Left ventricle myocardium inferior (tissue), 1 donor: ENCODE results near the gene ATOH8. TPM values are rescaled to one million over a fixed set of nuclear protein-coding genes. Genes with fewer than 3 reads are reported as not detected.

Experiments
- DNase-seq: peaks from one replicate; pipeline ENCODE4 v3.0.0-alpha.2; 2020
- H3K27ac ChIP-seq: fragments of 200-600 bp; replicated peaks from 2 replicates; pipeline ENCODE4 v1.8.0; 2021
- H3K27me3 ChIP-seq: fragments of 200-600 bp; 2 replicates; pipeline ENCODE4 v1.8.0; 2021; ENCODE audit warnings: low read depth
- H3K36me3 ChIP-seq: fragments of 200-600 bp; 2 replicates; pipeline ENCODE4 v1.8.0; 2021
- H3K4me1 ChIP-seq: fragments of 200-600 bp; 2 replicates; pipeline ENCODE4 v1.8.0; 2021
- H3K4me3 ChIP-seq: fragments of 200-600 bp; 2 replicates; pipeline ENCODE4 v1.8.0; 2021; ENCODE audit warnings: mild to moderate bottlenecking, moderate library complexity
- H3K9me3 ChIP-seq: fragments of 200-600 bp; replicated peaks from 2 replicates; pipeline ENCODE4 v1.8.0; 2021
- CTCF ChIP-seq: fragments of 200-600 bp; IDR thresholded peaks from 2 replicates; pipeline ENCODE4 v1.8.0; 2021; ENCODE audit warnings: antibody characterized with exemption, mild to moderate bottlenecking, borderline replicate concordance
- intact Hi-C: fragments of 100-400 bp; cut with micrococcal nuclease; formaldehyde crosslinking; loops from one replicate; pipeline ENCODE4 v1.11.0; 2022
- total RNA-seq: library from RNA; stranded (reverse); fragmentation: NEBNext Ultra II Directional; extraction: Animal tissue kit (Norgen Biotek cat#: 25700); gene quantifications from one replicate; pipeline ENCODE4 v1.2.1, GENCODE V29; 2021
- donor health status: DM: no; HTN: yes; CAD: no; lungs with severe emphysema.

The ATOH8 gene
- total RNA-seq, 1 donor from 2014 or later: 23.3 TPM

- intact Hi-C loops: no loop called here
- Histone ChIP-seq H3K36me3 (no peaks in the 10 kb centered on the region), H3K9me3 (no peaks in the 10 kb centered on the region), H3K27me3 (no peaks in the 10 kb centered on the region), H3K27ac (no peak overlapping the region), H3K4me3 (no peak overlapping the region), H3K4me1 (peaks cover 56% of the 10 kb centered on the region)
- DNase-seq: no peak
- no peak for TF ChIP-seq CTCF
Observed at GRCh38 chr2:85730686-85731230, 23.0 kb upstream of the ATOH8 start.

- DNase-seq: no peak
- intact Hi-C loops: no loop called here
Observed at GRCh38 chr2:85731606-85732005, 22.2 kb upstream of the ATOH8 start.

GRCh38 chr2:85732467-85733120 lies 21.2 kb upstream of the ATOH8 start:
- peaks cover 61% of the 10 kb centered on the region for H3K4me1 ChIP-seq

More at GRCh38 chr2:85731606-85732005, 22.2 kb upstream of the ATOH8 start:
- no peak overlapping the region for H3K27ac ChIP-seq
- H3K36me3 ChIP-seq: no peaks in the 10 kb centered on the region
- TF ChIP-seq CTCF: no peak
- H3K4me3 ChIP-seq: no peak overlapping the region
- peaks cover 59% of the 10 kb centered on the region for H3K4me1 ChIP-seq
- H3K27me3 ChIP-seq: no peaks in the 10 kb centered on the region
- H3K9me3 ChIP-seq: no peaks in the 10 kb centered on the region

GRCh38 chr2:85733121-85733960 lies 20.4 kb upstream of the ATOH8 start:
- Histone ChIP-seq H3K4me1 (peaks cover 61% of the 10 kb centered on the region), H3K27ac (peak overlapping the region; percentile 57), H3K36me3 (no peaks in the 10 kb centered on the region), H3K27me3 (no peaks in the 10 kb centered on the region), H3K4me3 (no peak overlapping the region), H3K9me3 (no peaks in the 10 kb centered on the region)
- no peak for TF ChIP-seq CTCF
- intact Hi-C loops: no loop called here
- no peak for DNase-seq

More at GRCh38 chr2:85732467-85733120, 21.2 kb upstream of the ATOH8 start:
- Histone ChIP-seq H3K27ac (no peak overlapping the region), H3K36me3 (no peaks in the 10 kb centered on the region), H3K9me3 (no peaks in the 10 kb centered on the region), H3K27me3 (no peaks in the 10 kb centered on the region), H3K4me3 (no peak overlapping the region)
- TF ChIP-seq CTCF: no peak
- no peak for DNase-seq
- intact Hi-C loops: no loop called here

- peak; percentile 21 for TF ChIP-seq CTCF
- Histone ChIP-seq H3K9me3 (no peaks in the 10 kb centered on the region), H3K4me1 (peaks cover 57% of the 10 kb centered on the region), H3K4me3 (no peak overlapping the region), H3K27ac (peak overlapping the region; percentile 57), H3K36me3 (no peaks in the 10 kb centered on the region), H3K27me3 (no peaks in the 10 kb centered on the region)
- intact Hi-C loops: no loop called here
- DNase-seq: peak; percentile 52
Observed at GRCh38 chr2:85734015-85734414, 19.8 kb upstream of the ATOH8 start.
